Neuron (in vitro differentiated cells): ENCODE data around the gene LAPTM4A.

Source experiments
- H2AFZ ChIP-seq: one replicate; pipeline ENCODE4 v1.6.1; 2013; ENCODE audit warnings: low read depth, mild to moderate bottlenecking, inconsistent platforms, low read length, moderate library complexity
- H3K27me3 ChIP-seq: one replicate; pipeline ENCODE4 v1.6.1; 2013; ENCODE audit warnings: low read length; ENCODE audit not compliant: insufficient read depth
- H3K36me3 ChIP-seq: one replicate; pipeline ENCODE4 v1.6.1; 2013; ENCODE audit warnings: low read length; ENCODE audit not compliant: insufficient read depth
- H3K4me1 ChIP-seq: one replicate; pipeline ENCODE4 v1.6.1; 2013; ENCODE audit warnings: low read length; ENCODE audit not compliant: insufficient read depth
- H3K4me3 ChIP-seq: 2 replicates; pipeline ENCODE4 v1.5.1; 2013; ENCODE audit warnings: mild to moderate bottlenecking, low read length, moderate library complexity
- H3K9me3 ChIP-seq: one replicate; pipeline ENCODE4 v1.6.1; 2013; ENCODE audit warnings: low read length

LAPTM4A gene

GRCh38 chr2:20051532-20052228 lies at the start of gene LAPTM4A:
LAPTM4A (minus strand) TSS chr2:20051628; CDS start chr2:20051520, 108 bp downstream.
- H3K4me1 ChIP-seq = peaks cover 18% of the 10 kb centered on the region
- no peaks in the 10 kb centered on the region for H3K27me3 ChIP-seq
- H3K36me3 ChIP-seq = no peaks in the 10 kb centered on the region
- H3K9me3 ChIP-seq = no peaks in the 10 kb centered on the region
- H2AFZ ChIP-seq = peak within 1 kb of the TSS; percentile 59
- peak within 1 kb of the TSS; percentile 76 for H3K4me3 ChIP-seq

- Histone ChIP-seq H3K4me3 (no peak overlapping the region), H3K9me3 (peaks cover 2% of the 10 kb centered on the region), H2AFZ (no peak overlapping the region), H3K4me1 (peaks cover 2% of the 10 kb centered on the region), H3K27me3 (no peaks in the 10 kb centered on the region), H3K36me3 (no peaks in the 10 kb centered on the region)
These were observed 49.3 kb upstream of the LAPTM4A start for GRCh38 chr2:20100711-20101110.

GRCh38 chr2:20099780-20100179 lies 48.4 kb upstream of the LAPTM4A start:
- Histone ChIP-seq H2AFZ (no peak overlapping the region), H3K4me1 (peaks cover 2% of the 10 kb centered on the region), H3K36me3 (no peaks in the 10 kb centered on the region), H3K4me3 (no peak overlapping the region), H3K9me3 (no peaks in the 10 kb centered on the region), H3K27me3 (no peaks in the 10 kb centered on the region)

- no peaks in the 10 kb centered on the region for H3K9me3 ChIP-seq
- no peaks in the 10 kb centered on the region for H3K36me3 ChIP-seq
- H2AFZ ChIP-seq = peak overlapping the region; percentile 6
- peaks cover 4% of the 10 kb centered on the region for H3K4me1 ChIP-seq
- H3K4me3 ChIP-seq = no peak overlapping the region
- H3K27me3 ChIP-seq = no peaks in the 10 kb centered on the region
These were observed 46.7 kb upstream of the LAPTM4A start for GRCh38 chr2:20097889-20098714.

- Histone ChIP-seq H3K4me3 (no peak overlapping the region), H2AFZ (no peak overlapping the region), H3K27me3 (peaks cover 3% of the 10 kb centered on the region), H3K4me1 (peaks cover 4% of the 10 kb centered on the region), H3K36me3 (no peaks in the 10 kb centered on the region), H3K9me3 (no peaks in the 10 kb centered on the region)
These were observed 44.0 kb upstream of the LAPTM4A start for GRCh38 chr2:20095469-20095868.

- H3K4me3 ChIP-seq = no peak overlapping the region
- H3K27me3 ChIP-seq = peaks cover 3% of the 10 kb centered on the region
- H3K9me3 ChIP-seq = no peaks in the 10 kb centered on the region
- H3K4me1 ChIP-seq = peaks cover 4% of the 10 kb centered on the region
- no peaks in the 10 kb centered on the region for H3K36me3 ChIP-seq
- no peak overlapping the region for H2AFZ ChIP-seq
These were observed 43.5 kb upstream of the LAPTM4A start for GRCh38 chr2:20094955-20095354.

- H3K36me3 ChIP-seq = no peaks in the 10 kb centered on the region
- no peak overlapping the region for H3K4me3 ChIP-seq
- peaks cover 3% of the 10 kb centered on the region for H3K27me3 ChIP-seq
- H3K9me3 ChIP-seq = no peaks in the 10 kb centered on the region
- peaks cover 4% of the 10 kb centered on the region for H3K4me1 ChIP-seq
- H2AFZ ChIP-seq = no peak overlapping the region
These were observed 42.8 kb upstream of the LAPTM4A start for GRCh38 chr2:20094142-20094755.

- no peaks in the 10 kb centered on the region for H3K36me3 ChIP-seq
- H3K4me3 ChIP-seq = no peak overlapping the region
- no peak overlapping the region for H2AFZ ChIP-seq
- peaks cover 4% of the 10 kb centered on the region for H3K4me1 ChIP-seq
- peaks cover 3% of the 10 kb centered on the region for H3K27me3 ChIP-seq
- H3K9me3 ChIP-seq = no peaks in the 10 kb centered on the region
These were observed 42.1 kb upstream of the LAPTM4A start for GRCh38 chr2:20093263-20094141.

- Histone ChIP-seq H3K9me3 (no peaks in the 10 kb centered on the region), H3K4me1 (peaks cover 3% of the 10 kb centered on the region), H3K27me3 (peaks cover 3% of the 10 kb centered on the region), H3K36me3 (no peaks in the 10 kb centered on the region), H2AFZ (no peak overlapping the region), H3K4me3 (no peak overlapping the region)
These were observed 41.4 kb upstream of the LAPTM4A start for GRCh38 chr2:20092901-20093235.

GRCh38 chr2:20092226-20092900 lies 40.9 kb upstream of the LAPTM4A start:
- Histone ChIP-seq H3K4me1 (peaks cover 3% of the 10 kb centered on the region), H3K27me3 (peaks cover 3% of the 10 kb centered on the region), H3K4me3 (no peak overlapping the region), H3K36me3 (no peaks in the 10 kb centered on the region), H2AFZ (no peak overlapping the region), H3K9me3 (no peaks in the 10 kb centered on the region)

- peaks cover 3% of the 10 kb centered on the region for H3K4me1 ChIP-seq
- no peaks in the 10 kb centered on the region for H3K9me3 ChIP-seq
- H3K27me3 ChIP-seq = peaks cover 3% of the 10 kb centered on the region
- no peaks in the 10 kb centered on the region for H3K36me3 ChIP-seq
- H3K4me3 ChIP-seq = no peak overlapping the region
- H2AFZ ChIP-seq = no peak overlapping the region
These were observed 40.0 kb upstream of the LAPTM4A start for GRCh38 chr2:20091305-20091991.
